NCI-H1092 (cell line): Measurements from ENCODE around the gene EHBP1L1.
"Not testable (repeated sequence)": the region's sequence is repeated elsewhere in the genome, so short reads cannot be mapped to it uniquely, and the experiment has no call there.

ENCODE experiments used
- DNase-seq: peaks from one replicate; lab custom pipeline; 2025; lab: John Stamatoyannopoulos, UW

The EHBP1L1 gene

GRCh38 chr11:65636108-65637031, 60.5 kb downstream of the EHBP1L1 start:
- no peak for DNase-seq

- DNase-seq, result no peak
These were observed 61.2 kb downstream of the EHBP1L1 start for GRCh38 chr11:65637032-65637557.

GRCh38 chr11:65637794-65638419, 62.1 kb downstream of the EHBP1L1 start, which contains the start of gene SIPA1:
Gene SIPA1 (plus strand): TSS chr11:65638101. CDS start chr11:65640922, 2,821 bp downstream.
- DNase-seq, result peak; percentile 41

GRCh38 chr11:65639228-65639597, 63.4 kb downstream of the EHBP1L1 start:
- not testable (repeated sequence) for DNase-seq

- no peak for DNase-seq
These were observed 64.0 kb downstream of the EHBP1L1 start for GRCh38 chr11:65639623-65640482.

GRCh38 chr11:65640483-65641296, 64.8 kb downstream of the EHBP1L1 start:
- DNase-seq, result no peak

- no peak for DNase-seq
These were observed 65.6 kb downstream of the EHBP1L1 start for GRCh38 chr11:65641297-65642013.
